ENCODE measurements around the gene SCN1B. TPM values are rescaled to one million over a fixed set of nuclear protein-coding genes. Genes with fewer than 3 reads are reported as not detected.

Gene SCN1B
- total RNA-seq, 1 donor from 2014 or later = 0.26 TPM

GRCh38 chr19:35037716-35038622, 7.7 kb downstream of the SCN1B start:
- Histone ChIP-seq H3K27me3 (ENCODE audit: control insufficient read depth, insufficient read depth, low read length) (peaks cover 4% of the 10 kb centered on the region), H3K4me3 (ENCODE audit: low read depth, low read length) (no peak overlapping the region), H3K36me3 (ENCODE audit: control insufficient read depth, insufficient read depth, low read length) (no peaks in the 10 kb centered on the region)
- no peak for TF ChIP-seq CTCF (IDR thresholded peaks at IDR 0.05; ENCODE audit: insufficient read depth, low read length, severe bottlenecking)
- no peak for FAIRE-seq
- DNase-seq (ENCODE audit: low read depth) = no peak

GRCh38 chr19:35038623-35039512, 8.6 kb downstream of the SCN1B start:
- FAIRE-seq (peak; percentile 73), DNase-seq (ENCODE audit: low read depth) (no peak)
- Histone ChIP-seq H3K27me3 (ENCODE audit: control insufficient read depth, insufficient read depth, low read length) (peaks cover 4% of the 10 kb centered on the region), H3K36me3 (ENCODE audit: control insufficient read depth, insufficient read depth, low read length) (no peaks in the 10 kb centered on the region), H3K4me3 (ENCODE audit: low read depth, low read length) (no peak overlapping the region)
- TF ChIP-seq CTCF (IDR thresholded peaks at IDR 0.05; ENCODE audit: insufficient read depth, low read length, severe bottlenecking) = no peak

- Histone ChIP-seq H3K4me3 (ENCODE audit: low read depth, low read length) (no peak overlapping the region), H3K27me3 (ENCODE audit: control insufficient read depth, insufficient read depth, low read length) (peaks cover 4% of the 10 kb centered on the region), H3K36me3 (ENCODE audit: control insufficient read depth, insufficient read depth, low read length) (no peaks in the 10 kb centered on the region)
- no peak for TF ChIP-seq CTCF (IDR thresholded peaks at IDR 0.05; ENCODE audit: insufficient read depth, low read length, severe bottlenecking)
- no peak for DNase-seq (ENCODE audit: low read depth)
- FAIRE-seq = no peak
Observed at GRCh38 chr19:35039881-35040825, 9.9 kb downstream of the SCN1B start.

- no peaks in the 10 kb centered on the region for H3K36me3 ChIP-seq (ENCODE audit: control insufficient read depth, insufficient read depth, low read length)
- H3K27me3 ChIP-seq (ENCODE audit: control insufficient read depth, insufficient read depth, low read length) = peaks cover 4% of the 10 kb centered on the region
- no peak for DNase-seq (ENCODE audit: low read depth)
- no peak for TF ChIP-seq CTCF (IDR thresholded peaks at IDR 0.05; ENCODE audit: insufficient read depth, low read length, severe bottlenecking)
- H3K4me3 ChIP-seq (ENCODE audit: low read depth, low read length) = no peak overlapping the region
- no peak for FAIRE-seq
Observed at GRCh38 chr19:35040826-35041547, 10.7 kb downstream of the SCN1B start.

Data from bronchial epithelial cell (primary cell).